Epithelial cell of alveolus of lung (primary cell): Measurements from ENCODE around the gene MAGEF1. TPM values are rescaled to one million over a fixed set of nuclear protein-coding genes. Genes with fewer than 3 reads are reported as not detected.

ENCODE experiments used
- total RNA-seq: library from RNA; depleted of rRNA; stranded (reverse); fragments of >200 nt; gene quantifications from 2 replicates; pipeline ENCODE4 v1.2.1, GENCODE V29; 2015

The MAGEF1 gene
- 29.7 and 51.3 TPM in 2 replicates for total RNA-seq

GRCh38 chr3:184711493-184712247 lies at the start of gene MAGEF1:
TSS of gene MAGEF1 (minus strand) at chr3:184712064. CDS start at chr3:184711821, 243 bp downstream.

Other genes with a start within 250 kb of the MAGEF1 start
- 0.39 and 7.7 TPM in 2 replicates for gene EPHB3, start 150.3 kb downstream of the MAGEF1 start, total RNA-seq
- 17.5 and 22.3 TPM in 2 replicates for gene VPS8, start 100.1 kb upstream of the MAGEF1 start, total RNA-seq